SJSA1 (cell line): Measurements from ENCODE around the gene STK32B. TPM values are rescaled to one million over a fixed set of nuclear protein-coding genes. Genes with fewer than 3 reads are reported as not detected.

Source experiments
- DNase-seq, 2 experiments: peaks; one replicate each; pipeline ENCODE4 v3.0.0-alpha.2; 2015 to 2020; ENCODE audit warnings: low spot score in 2 of 2, low read depth in 1 of 2
- H3K27ac ChIP-seq: fragments of 250-450 bp; sonication (Bioruptor Pico); 2 replicates; pipeline ENCODE4 v1.5.1; 2020; ENCODE audit warnings: mild to moderate bottlenecking, moderate library complexity
- H3K27me3 ChIP-seq: fragments of 250-450 bp; sonication (Bioruptor Pico); replicated peaks from 2 replicates; pipeline ENCODE4 v1.5.1; 2020; ENCODE audit warnings: mild to moderate bottlenecking, moderate library complexity
- H3K36me3 ChIP-seq: fragments of 250-450 bp; sonication (Bioruptor Pico); 2 replicates; pipeline ENCODE4 v1.5.1; 2020; ENCODE audit warnings: mild to moderate bottlenecking
- H3K4me1 ChIP-seq: fragments of 250-450 bp; sonication (Bioruptor Pico); replicated peaks from 2 replicates; pipeline ENCODE4 v1.6.1; 2021; ENCODE audit warnings: mild to moderate bottlenecking
- H3K4me3 ChIP-seq: fragments of 250-450 bp; sonication (Bioruptor Pico); 2 replicates; pipeline ENCODE4 v1.5.1; 2020; ENCODE audit warnings: mild to moderate bottlenecking
- H3K9me3 ChIP-seq: fragments of 250-450 bp; sonication (Bioruptor Pico); replicated peaks from 2 replicates; pipeline ENCODE4 v1.5.1; 2020; ENCODE audit warnings: mild to moderate bottlenecking
- total RNA-seq: library from RNA; depleted of rRNA; stranded (reverse); fragments of >200 nt; shearing (Covaris generic); gene quantifications from 2 replicates; pipeline ENCODE4 v1.2.3, GENCODE V29; 2014

STK32B gene
- total RNA-seq, 1 experiment from 2014 or later: 0.50 TPM

DNA sequence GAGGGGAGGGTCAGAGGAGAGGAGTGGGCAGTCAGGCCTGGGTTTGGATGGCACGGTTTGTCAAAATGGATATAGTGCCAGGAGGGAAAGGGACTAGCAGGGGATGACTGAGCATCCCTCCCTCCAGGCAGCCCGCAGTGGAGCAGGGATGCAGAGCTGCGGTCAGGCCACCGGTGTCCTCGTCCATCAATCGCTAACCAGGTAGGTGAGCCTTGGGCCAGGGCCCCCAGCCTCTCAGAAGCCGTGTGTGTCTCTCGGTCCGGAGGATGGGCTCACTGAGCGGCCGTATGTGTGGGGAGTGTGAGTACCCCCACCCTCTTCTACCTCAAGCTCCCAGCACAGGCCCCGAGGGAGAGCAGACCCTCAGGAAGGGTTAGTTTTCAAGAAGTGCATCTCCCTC lies 31.5 kb upstream of the STK32B start:
- Histone ChIP-seq H3K4me3 (no peak overlapping the region), H3K27me3 (no peaks in the 10 kb centered on the region), H3K36me3 (no peaks in the 10 kb centered on the region), H3K9me3 (no peaks in the 10 kb centered on the region), H3K27ac (no peak overlapping the region), H3K4me1 (no peaks in the 10 kb centered on the region)
- no peak for DNase-seq

DNA sequence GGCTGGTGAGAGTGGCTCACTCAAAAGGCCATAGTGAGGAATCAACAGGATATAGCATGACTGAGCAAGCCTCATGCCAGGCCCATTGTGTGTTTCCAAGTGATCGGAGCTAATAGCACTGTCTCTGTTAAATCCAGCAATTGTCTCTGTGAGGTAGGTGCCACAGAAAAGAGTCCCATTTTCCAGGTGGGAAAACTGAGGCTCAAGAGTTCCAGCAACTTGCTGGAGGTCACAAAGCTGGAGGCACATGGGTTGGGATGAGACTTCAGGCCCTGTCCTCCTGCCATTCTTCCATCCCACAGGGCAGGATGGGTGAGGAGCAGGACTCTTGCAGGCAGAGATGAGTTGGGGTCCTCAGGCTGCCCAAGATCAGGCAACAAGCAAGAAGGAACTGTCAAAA lies 30.9 kb upstream of the STK32B start:
- Histone ChIP-seq H3K4me1 (no peaks in the 10 kb centered on the region), H3K27ac (no peak overlapping the region), H3K27me3 (no peaks in the 10 kb centered on the region), H3K4me3 (no peak overlapping the region), H3K9me3 (no peaks in the 10 kb centered on the region), H3K36me3 (no peaks in the 10 kb centered on the region)
- DNase-seq: no peak

DNA sequence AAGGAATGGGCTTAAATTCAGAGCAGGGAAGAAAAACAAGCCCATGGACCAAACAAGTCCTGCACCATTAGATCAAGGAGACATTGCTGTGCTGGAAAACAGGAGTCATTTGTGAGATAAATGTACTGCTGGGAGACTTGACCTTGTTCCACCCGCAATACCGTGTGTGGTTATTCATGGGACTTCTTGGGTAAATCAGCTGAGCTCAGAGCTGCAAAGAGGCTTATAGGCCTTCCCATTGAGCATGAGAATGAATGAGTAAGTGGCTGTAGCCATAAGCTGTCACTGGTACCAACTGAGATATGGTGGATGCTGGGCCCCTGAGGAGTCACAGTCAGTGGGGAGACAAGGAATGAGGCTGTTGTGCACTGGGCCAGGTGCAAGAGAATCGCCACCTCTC lies 29.7 kb upstream of the STK32B start:
- H3K4me3 ChIP-seq: no peak overlapping the region
- H3K27me3 ChIP-seq: no peaks in the 10 kb centered on the region
- no peaks in the 10 kb centered on the region for H3K36me3 ChIP-seq
- DNase-seq: no peak
- no peak overlapping the region for H3K27ac ChIP-seq
- no peaks in the 10 kb centered on the region for H3K9me3 ChIP-seq
- H3K4me1 ChIP-seq: no peaks in the 10 kb centered on the region

- DNase-seq: no peak
These were observed 26.6 kb upstream of the STK32B start for GRCh38 chr4:5024673-5025072.

DNA sequence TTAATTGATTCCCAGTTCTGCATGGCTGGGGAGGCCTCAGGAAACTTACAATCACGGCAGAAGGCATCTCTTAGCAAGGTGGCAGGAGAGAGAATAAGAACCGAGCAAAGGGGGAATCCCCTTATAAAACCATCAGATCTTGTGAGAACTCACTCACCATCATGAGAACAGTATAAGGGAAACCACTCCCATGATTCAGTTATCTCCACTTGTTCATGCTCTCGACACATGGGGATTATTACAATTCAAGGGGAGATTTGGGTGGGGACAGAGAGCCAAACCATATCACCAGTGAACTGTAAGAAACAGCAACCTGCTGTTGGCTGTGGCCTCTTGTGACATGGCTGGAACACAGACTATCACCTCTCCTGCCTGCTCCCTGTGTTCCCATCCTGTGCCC lies 24.9 kb upstream of the STK32B start:
- Histone ChIP-seq H3K27ac (no peak overlapping the region), H3K36me3 (no peaks in the 10 kb centered on the region), H3K9me3 (no peaks in the 10 kb centered on the region), H3K4me3 (no peak overlapping the region), H3K4me1 (no peaks in the 10 kb centered on the region), H3K27me3 (no peaks in the 10 kb centered on the region)
- no peak for DNase-seq

More at GRCh38 chr4:5024673-5025072, 26.6 kb upstream of the STK32B start:
- no peak overlapping the region for H3K27ac ChIP-seq
- H3K9me3 ChIP-seq: no peaks in the 10 kb centered on the region
- H3K4me3 ChIP-seq: no peak overlapping the region
- H3K27me3 ChIP-seq: no peaks in the 10 kb centered on the region
- H3K4me1 ChIP-seq: no peaks in the 10 kb centered on the region
- H3K36me3 ChIP-seq: no peaks in the 10 kb centered on the region

DNA sequence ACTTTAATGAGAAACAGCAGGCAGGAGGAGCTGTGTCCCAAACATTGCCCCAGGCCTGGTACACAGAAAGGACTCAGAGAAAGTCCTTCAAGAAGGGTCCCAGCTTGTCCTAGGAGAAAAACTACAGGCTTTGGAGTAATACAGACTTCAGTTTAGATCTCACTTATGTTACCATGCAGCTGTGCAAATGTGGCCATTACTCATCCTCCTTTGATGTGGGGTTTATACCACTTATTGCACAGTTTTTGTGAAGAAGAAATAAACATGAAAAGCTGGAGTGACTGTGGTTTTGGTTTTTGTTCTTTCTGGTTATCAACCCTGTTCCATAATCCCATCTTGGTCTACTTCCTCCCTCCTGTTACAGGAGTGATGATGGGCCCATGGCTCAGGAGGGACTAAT lies 23.9 kb upstream of the STK32B start:
- H3K36me3 ChIP-seq: no peaks in the 10 kb centered on the region
- no peaks in the 10 kb centered on the region for H3K4me1 ChIP-seq
- H3K9me3 ChIP-seq: no peaks in the 10 kb centered on the region
- peak in 1 of 2 experiments; percentile 14 for DNase-seq
- H3K4me3 ChIP-seq: no peak overlapping the region
- no peaks in the 10 kb centered on the region for H3K27me3 ChIP-seq
- H3K27ac ChIP-seq: no peak overlapping the region

- Histone ChIP-seq H3K36me3 (no peaks in the 10 kb centered on the region), H3K9me3 (no peaks in the 10 kb centered on the region), H3K4me3 (no peak overlapping the region), H3K27ac (no peak overlapping the region), H3K4me1 (no peaks in the 10 kb centered on the region), H3K27me3 (no peaks in the 10 kb centered on the region)
- DNase-seq: no peak
These were observed 22.8 kb upstream of the STK32B start for GRCh38 chr4:5028480-5028879.

DNA sequence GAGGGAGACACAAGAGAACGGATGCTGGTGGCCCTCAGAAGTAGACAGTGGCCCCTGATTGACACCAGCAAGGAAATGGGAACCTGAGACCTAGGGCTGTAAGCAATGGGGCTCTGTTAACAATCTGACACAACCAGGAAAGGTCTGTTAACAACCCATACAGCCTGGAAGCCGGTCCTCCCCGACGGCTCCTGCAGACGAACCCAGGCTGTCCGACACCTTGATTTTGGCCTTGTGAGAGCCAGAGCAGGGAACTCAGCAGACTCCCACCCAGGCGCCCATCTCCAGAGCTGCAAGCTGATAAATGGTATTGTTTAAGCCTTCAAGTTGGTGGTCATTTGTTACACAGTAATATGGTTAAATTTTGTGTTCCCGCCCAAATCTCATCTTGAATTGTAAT lies 21.8 kb upstream of the STK32B start:
- Histone ChIP-seq H3K27me3 (no peaks in the 10 kb centered on the region), H3K36me3 (no peaks in the 10 kb centered on the region), H3K4me3 (no peak overlapping the region), H3K9me3 (no peaks in the 10 kb centered on the region), H3K4me1 (no peaks in the 10 kb centered on the region), H3K27ac (no peak overlapping the region)
- DNase-seq: no peak

DNA sequence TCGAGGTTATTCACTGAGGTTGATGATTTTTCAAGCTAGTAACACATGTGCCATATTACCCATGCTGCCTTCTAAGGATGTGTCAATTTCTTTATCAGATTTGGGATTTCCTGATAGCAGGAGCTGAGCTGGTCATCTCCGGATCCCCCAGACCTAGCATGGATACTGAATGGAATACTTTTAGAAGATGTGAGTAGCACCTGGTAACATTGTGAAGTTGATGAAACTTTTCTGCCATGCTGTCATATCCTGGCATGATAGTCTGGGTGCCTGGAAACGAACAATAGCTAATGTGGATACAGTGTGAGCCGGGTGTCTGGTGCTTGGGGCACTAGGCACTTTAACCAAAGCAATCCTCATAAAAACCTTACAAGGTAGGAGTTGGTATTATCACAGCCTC lies 21.1 kb upstream of the STK32B start:
- Histone ChIP-seq H3K36me3 (no peaks in the 10 kb centered on the region), H3K27ac (no peak overlapping the region), H3K27me3 (no peaks in the 10 kb centered on the region), H3K4me3 (no peak overlapping the region), H3K9me3 (no peaks in the 10 kb centered on the region), H3K4me1 (no peaks in the 10 kb centered on the region)
- no peak for DNase-seq

DNA sequence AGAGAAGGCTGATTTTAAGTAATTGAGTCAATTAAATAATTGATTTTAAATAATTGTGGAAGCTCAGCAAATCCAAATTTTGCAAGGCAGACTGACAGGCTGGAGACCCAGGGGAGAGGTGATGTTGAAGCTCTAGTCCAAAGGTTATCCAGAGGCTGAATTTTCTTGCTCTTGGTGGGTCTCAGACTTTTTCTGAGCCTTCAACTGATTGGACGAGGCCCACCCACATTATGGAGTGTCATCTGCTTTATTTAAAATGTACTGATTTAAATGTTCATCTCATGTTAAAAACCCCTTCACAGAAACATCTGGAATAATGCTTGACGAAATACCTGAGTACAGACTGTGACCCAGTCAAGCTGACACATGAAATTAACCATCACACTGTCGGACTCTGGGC lies 20.4 kb upstream of the STK32B start:
- H3K4me3 ChIP-seq: no peak overlapping the region
- DNase-seq: no peak
- no peaks in the 10 kb centered on the region for H3K27me3 ChIP-seq
- no peaks in the 10 kb centered on the region for H3K9me3 ChIP-seq
- H3K27ac ChIP-seq: no peak overlapping the region
- no peaks in the 10 kb centered on the region for H3K36me3 ChIP-seq
- no peaks in the 10 kb centered on the region for H3K4me1 ChIP-seq

- no peak overlapping the region for H3K27ac ChIP-seq
- no peak overlapping the region for H3K4me3 ChIP-seq
- DNase-seq: no peak
- H3K27me3 ChIP-seq: no peaks in the 10 kb centered on the region
- peaks cover 10% of the 10 kb centered on the region for H3K4me1 ChIP-seq
- no peaks in the 10 kb centered on the region for H3K9me3 ChIP-seq
- H3K36me3 ChIP-seq: no peaks in the 10 kb centered on the region
These were observed 18.5 kb upstream of the STK32B start for GRCh38 chr4:5032813-5033212.

- H3K36me3 ChIP-seq: no peaks in the 10 kb centered on the region
- peaks cover 15% of the 10 kb centered on the region for H3K4me1 ChIP-seq
- H3K27me3 ChIP-seq: no peaks in the 10 kb centered on the region
- H3K9me3 ChIP-seq: no peaks in the 10 kb centered on the region
- no peak for DNase-seq
- no peak overlapping the region for H3K4me3 ChIP-seq
- no peak overlapping the region for H3K27ac ChIP-seq
These were observed 17.9 kb upstream of the STK32B start for GRCh38 chr4:5033281-5033841.

DNA sequence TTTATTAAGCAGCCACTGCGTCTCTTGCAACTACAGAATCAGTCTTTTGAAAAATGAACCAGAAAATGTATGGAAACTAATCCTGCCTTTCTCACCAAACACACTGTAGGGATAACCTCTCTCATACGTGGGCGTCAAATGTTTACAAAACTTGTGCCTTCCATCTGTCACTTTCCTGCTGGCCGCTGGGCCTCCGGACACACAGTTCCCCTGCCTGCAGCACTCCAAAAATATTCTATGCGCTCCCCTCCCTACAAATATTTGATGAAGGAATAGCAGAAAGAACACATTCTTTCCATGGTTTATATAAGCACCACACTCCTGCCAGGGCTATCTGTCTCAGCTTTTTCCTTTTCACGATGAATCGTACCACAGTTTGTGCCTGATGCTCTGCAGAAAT lies 17.1 kb upstream of the STK32B start:
- H3K36me3 ChIP-seq: no peaks in the 10 kb centered on the region
- DNase-seq: no peak
- H3K4me3 ChIP-seq: no peak overlapping the region
- H3K9me3 ChIP-seq: no peaks in the 10 kb centered on the region
- no peaks in the 10 kb centered on the region for H3K27me3 ChIP-seq
- H3K27ac ChIP-seq: no peak overlapping the region
- peaks cover 18% of the 10 kb centered on the region for H3K4me1 ChIP-seq

GRCh38 chr4:5036239-5036638 lies 15.0 kb upstream of the STK32B start:
- no peaks in the 10 kb centered on the region for H3K9me3 ChIP-seq
- no peaks in the 10 kb centered on the region for H3K27me3 ChIP-seq
- H3K4me3 ChIP-seq: no peak overlapping the region
- H3K36me3 ChIP-seq: no peaks in the 10 kb centered on the region
- DNase-seq: no peak
- peaks cover 18% of the 10 kb centered on the region for H3K4me1 ChIP-seq
- H3K27ac ChIP-seq: no peak overlapping the region
